Measurements from ENCODE around the gene PIGU.

The PIGU gene

DNA sequence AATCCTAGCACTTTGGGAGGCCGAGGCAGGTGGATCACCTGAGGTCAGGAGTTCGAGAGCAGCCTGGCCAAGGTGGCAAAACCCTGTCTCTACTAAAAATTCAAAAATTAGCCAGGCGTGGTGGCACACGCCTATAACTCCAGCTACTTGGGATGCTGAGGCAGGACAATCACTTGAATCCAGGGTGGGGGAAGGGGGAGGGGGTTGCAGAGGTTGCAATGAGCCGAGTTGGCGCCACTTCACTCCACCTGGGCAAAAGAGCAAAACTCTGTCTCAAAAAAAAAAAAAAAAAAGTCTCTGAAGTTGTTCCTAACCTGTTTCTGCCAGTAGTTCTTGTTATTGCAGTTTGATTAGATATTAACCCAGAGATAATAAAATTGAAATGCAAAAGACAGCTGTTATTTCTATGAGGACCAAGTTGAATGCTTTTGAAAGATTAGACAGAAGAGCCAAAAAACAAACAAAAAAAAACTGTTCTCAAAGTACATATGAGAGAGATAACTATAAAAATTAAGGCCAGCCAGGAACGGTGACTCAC is 22.6 kb downstream of the PIGU start:
- no peak for DNase-seq

DNA sequence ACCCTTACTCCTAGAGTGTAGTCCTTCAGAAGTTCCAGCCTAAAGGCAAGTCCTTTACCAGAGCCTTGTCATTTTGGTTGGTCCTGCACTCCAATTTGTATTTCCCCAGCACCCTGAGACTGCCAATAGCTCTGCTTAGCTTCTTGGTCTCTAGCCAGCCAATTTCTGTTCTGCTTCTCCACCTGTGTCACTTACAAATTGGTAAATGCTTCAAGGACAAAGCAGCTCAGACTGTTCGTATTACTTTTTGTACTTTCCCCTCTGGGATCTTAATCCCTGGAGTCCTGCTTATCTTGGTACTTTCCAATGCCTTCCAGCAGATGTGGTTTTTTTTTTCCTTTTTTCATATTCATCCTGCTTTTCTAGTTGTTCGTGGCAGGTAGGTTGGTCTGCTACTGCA is 25.7 kb downstream of the PIGU start:
- no peak for DNase-seq

DNA sequence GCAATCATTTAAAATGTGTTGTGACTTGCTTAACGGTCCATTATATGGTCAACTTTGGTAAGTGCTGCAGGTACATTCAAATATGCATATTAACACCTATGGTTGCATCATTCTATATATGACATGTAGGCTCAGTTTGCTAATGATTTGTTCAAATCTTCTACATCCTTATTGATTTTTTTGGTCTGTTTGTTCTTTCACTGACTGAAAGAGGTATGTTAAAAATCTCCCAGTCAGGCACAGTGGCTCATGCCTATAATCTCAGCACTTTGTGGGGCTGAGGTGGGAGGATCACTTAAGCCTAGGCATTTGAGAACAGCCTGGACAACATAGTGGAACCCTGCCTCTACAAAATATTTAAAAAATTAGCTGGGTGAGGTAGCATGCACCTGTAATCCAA is 29.2 kb downstream of the PIGU start:
- DNase-seq: no peak

DNA sequence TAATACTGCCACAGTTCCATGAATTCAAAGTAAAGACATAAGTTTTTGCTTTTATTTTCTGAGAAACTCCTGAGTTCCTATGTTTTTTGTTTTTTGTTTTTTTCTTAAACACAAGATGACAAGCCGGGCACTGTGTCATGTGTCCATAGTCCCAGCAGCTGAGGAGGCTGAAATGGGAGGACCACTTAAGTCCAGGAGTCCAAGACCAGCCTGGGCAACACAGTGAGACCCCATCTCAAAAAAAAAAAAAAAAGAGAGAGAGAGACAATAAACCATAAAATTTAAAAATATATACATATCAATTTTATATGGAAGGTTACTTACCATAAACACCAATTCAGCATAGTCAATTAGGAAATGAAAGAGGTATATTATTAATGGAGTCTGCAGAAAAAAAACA is 31.9 kb downstream of the PIGU start:
- DNase-seq: no peak

DNA sequence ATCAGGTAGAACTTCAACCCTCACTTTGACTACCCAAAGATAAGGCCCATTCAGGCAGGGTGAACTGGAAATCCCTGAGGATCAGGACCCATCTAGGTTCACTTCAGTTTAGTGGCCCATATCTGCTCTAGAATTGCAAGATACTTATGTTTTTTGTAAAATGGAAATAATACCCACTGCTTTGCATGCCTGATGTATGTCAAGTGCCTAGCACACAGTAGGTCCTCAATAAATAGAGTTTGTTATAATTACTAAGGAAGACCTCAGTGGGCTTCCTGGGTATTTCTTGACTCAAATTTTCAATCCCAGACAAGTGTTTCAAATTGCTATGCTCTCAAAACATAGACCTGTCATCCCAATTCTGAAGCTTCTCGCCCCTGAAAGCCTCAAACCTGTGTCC is 32.5 kb downstream of the PIGU start:
- no peak for DNase-seq

DNA sequence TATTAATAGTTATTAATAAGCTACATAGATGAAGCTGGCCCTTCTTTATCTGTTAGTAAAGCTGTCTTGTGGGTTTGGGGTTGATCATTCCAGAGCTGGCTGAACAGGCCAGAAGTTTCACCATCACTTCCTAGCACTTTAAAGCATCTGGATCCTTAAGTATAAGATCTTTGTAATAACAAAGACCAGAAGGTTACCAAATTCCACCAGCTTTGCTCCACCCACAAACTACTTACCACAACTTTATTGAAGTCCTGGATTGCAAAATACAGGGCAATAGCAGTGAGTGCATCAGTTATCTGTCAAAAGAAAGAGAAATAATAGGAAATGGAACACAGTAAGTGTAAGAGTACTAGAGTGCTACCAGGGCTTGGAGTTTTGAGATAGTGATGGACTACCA is 33.0 kb downstream of the PIGU start:
- DNase-seq: no peak

DNA sequence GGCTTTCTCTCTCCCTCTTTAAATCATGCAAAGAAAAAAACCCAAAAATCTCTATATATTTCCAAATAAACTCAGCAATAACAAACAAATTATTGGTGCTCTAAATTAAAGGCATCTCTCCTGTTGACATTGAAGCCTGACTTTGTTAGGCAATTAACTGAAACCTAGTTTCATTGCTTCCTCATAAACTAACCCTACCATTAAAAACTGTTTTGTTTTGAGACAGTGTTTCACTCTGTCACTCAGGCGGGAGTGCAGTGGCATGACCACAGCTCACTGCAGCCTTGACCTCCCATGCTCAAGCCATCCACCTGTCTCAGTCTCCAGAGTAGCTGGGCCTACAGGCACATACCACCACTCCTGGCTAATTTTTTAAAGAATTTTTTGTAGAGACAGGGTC is 34.9 kb downstream of the PIGU start:
- no peak for DNase-seq

DNA sequence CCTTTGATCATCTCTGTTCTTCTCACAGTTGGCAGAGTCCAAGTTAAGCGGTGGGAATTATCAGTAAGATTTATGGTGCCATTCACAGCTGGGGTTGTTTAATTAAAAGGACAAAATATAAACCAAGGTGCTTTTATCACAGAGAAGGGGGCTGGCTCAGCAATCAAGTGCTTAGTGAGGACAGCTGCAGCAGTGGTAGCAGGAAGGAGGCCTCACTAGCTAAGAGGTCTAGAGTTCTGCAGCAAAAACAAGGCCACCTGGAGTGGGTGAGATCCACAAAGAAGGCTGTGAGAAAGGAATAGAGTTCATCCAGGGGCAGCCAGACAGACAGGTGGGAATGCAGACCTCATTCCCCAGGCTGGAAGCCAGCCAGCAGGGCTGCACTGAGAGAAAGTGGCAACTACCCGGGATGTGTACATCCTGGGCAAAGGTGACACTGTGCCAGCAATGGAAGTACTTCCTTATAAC is 37.1 kb downstream of the PIGU start:
- DNase-seq: no peak

DNA sequence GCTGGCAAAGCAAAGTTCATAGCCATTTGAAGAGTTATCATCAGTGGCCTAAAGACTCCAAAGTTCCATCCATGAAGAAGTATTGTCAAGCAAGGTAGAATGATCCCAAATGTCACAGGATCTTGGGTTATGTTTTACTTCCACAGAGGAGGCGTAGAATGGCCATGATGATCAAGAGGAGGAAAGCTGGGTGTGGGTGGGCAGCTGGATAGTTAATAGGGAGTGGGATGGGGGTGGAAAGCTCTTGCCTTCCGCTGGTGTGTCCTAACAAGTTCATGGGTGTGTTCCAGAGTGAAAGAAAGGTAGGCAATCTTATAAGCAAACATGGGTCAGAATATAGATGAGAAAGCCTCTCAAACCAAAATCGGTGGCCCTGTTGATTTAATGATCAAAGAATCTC is 38.4 kb downstream of the PIGU start:
- DNase-seq: no peak

DNA sequence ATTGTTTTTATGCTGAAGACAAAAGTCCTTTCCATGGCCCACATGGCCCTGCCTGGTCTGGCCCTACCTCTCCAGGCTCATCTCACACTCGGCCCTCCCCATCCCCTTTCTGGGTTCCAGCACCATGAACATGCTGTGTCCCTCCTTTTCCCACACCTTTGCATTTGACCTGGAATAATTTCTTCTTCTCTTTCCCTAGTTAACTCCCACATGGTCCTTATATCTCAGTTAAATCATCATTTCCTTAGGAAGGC is 38.9 kb downstream of the PIGU start:
- DNase-seq: no peak

DNA sequence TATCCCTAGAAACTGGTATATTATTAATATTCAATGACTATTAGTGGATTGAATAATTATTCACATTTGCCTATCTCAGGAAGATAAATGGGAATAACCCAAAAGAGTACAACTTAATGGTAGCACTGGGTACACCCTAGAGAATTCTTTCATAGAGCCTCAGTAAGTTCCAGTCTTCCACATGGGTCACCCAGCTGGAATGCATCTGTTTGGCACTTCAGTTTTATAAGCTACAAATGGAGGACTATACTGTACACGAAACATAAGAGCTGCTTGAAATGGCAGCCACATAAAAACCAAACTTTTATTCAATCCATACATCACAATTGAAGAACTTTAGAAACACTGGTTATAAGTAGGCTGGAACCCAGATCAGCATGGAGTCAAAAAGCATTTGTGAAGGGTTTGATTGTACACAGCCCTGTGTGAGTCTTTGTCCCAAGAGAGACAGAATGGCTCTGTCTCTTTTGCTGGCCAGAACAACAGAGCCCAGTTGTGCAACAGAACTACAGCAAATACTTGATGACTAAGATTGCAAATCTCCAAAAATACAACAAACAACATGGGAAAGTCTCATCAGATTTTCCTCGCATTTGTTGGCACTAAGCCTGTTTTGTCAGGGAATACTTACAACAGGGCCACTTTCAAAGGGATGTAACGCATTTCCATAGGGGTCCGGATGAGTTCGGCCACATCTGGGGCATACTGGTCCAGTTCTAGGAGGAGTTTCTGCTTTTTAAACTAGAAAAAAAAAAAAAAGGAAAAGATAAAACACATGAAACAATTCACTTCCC is 39.5 kb downstream of the PIGU start:
- DNase-seq: no peak

DNA sequence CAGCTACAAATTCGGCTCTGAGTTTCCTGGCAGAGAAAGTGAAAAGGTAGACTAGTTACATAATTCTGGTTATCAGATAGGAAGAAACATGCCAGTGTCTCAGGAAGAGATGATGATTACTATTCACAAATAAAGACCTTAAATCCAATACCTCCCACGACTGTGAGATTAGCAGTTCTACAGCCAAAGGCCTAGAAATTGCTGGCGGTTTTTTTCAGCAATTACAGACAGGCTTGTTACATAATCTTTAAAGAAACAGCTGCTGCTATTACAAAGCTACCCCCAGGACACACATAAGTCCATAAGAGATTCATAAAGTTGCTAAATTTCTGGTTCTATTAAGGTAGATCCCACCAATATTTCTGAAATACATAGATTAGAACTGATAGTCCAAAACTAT is 40.2 kb downstream of the PIGU start:
- no peak for DNase-seq

DNA sequence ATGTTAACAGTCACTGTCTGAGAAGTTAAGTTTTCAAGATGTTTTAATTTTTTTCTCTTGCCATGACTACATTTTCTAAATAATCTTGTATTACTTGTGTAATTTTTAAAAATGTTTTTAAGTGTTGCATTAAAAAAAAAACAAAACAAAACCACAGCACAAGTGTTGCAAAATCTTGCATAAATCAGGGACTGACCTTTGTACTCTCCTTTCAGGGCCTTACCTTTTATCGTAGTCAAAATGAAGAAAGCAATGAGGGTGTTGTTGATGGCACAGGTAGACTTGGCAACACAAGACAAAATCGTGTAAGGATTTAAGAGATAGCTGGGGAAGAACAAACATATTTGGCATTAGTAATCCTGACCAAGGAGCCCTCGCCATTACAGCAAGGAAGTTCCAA is 42.5 kb downstream of the PIGU start:
- DNase-seq: no peak

DNA sequence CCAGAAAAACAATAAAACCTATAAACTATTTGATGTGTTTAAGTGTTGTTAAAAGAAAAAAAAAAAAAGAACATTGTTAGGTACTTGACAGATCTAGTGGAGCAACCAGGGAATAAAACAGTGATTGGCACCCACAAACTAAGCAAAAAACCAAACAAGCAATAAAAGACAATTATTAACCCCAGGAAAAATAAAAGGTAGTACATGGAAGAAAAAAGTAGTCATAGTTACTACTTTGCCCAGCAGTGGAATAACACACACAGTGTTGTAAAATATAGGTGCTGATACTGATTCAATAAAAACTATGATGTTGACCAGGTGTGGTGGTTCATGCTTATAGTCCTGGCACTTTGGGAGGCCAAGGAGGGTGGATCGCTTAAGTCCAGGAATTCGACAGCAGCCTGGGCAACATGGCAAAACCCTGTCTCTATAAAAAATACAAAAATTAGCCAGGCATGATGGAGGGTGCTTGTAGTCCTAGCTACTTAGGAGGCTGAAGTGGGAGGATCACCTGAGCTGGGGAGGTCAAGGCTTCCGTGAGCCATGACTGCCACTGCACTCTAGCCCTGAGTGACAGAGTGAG is 43.9 kb downstream of the PIGU start:
- DNase-seq: no peak

DNA sequence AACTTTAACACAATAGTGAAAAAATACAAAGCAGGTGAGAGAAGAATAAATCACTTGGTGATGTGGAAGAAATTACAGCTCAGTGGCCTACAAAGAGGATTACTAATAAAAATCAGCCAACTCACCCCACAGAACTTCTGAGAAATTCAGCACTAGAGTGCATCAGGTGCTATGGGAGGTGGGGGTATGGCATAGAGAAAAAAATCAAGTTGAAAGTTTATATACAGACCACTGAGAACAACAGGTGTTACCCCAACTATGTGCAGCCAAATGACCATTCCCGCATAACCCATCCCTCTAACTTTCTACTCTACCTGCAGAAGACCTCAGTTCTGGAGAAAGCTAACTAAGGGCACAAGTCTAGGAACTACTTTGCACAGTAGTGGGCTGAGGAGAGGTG is 47.0 kb downstream of the PIGU start:
- no peak for DNase-seq

DNA sequence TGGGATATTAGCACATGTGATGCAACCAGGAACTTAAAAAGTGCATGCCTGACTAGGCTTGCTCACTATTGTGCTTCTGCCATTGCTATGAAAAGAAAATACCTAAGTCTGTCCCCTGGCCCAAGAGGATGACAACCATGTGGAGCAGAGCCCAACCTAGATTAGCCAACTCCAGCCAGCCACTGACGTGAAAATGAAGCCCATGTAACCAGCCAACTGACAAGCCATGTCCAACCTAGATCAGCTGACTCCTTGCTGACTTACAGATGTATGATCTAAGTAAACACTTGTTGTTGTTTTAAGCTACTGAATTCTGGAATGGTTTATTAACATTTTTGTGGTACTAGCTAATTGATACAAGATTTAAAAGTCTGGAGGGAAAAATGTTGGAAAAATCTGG is 47.5 kb downstream of the PIGU start:
- no peak for DNase-seq

DNA sequence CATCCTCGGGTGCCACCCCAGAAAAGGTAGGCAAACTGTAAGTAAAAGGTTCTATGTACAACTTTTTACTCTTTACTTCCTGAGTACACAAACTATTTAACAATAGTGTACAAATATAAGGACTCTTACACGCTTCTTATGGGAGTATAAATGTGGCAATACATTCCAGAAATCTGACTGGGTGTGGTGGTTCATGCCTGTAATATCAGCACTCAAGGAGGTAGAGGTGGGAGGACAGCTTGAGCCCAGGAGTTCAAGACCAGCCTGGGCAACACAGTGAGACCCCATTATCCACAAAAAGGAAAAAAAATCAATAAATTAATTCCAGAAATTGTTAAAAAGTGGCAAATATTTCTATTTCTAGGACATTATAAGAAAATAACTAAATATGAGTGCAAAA is 48.9 kb downstream of the PIGU start:
- DNase-seq: no peak

DNA sequence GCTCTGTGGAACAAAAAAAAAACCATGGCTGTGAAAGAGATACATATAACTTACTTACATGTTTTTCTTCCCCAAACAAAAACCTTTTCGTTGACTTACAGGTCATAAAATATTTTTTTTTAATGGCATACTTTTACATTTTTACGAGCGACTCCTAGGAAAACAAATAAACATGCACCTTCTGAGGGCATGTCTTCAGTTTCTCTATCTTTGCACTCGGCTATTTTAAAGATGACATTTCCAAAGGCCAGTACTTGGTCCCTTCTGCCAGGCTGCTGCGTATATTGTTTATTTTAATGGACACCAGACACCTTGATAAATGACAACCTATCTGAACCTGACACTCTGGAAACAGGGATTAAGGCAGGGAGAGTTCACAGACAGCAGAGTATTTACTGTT is 49.4 kb downstream of the PIGU start:
- DNase-seq: no peak

DNA sequence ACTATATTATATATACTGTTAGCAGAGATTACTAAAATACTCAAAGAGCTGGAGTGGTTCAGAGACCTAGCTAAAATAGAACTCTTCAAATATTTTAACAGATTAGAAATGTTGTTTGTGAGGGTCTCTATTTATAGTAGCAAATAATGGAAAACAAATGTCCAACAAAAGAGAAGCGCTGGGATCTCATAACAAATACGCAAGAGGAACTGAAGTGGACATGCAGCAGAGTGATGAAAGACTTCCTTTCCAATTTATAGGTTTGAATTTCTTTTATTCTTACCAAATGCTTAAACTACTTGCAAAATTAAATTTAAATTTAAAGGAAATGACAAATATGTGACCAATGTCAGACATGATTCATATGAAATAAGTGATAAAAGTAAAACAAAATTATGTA is 49.9 kb downstream of the PIGU start:
- no peak for DNase-seq

DNA sequence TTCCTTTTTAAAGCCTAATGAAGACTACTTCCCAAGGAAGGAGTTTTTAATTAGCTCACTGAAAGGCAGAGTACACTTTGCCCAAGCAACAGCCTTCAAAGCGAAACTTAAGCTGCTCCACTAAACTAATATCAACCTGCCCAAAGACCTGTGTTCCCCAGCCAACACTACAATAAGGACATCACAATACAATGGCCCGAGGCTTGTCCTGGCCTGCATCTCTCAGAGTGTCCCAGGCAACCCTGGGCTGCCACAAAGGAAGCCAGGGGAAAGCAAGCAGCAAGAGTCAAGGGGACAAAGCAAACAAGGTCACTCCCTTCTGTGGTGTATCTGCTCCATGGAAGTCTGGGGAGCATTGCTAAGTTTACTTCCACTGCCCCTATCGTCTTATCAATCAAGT is 52.3 kb downstream of the PIGU start:
- DNase-seq: no peak

DNA sequence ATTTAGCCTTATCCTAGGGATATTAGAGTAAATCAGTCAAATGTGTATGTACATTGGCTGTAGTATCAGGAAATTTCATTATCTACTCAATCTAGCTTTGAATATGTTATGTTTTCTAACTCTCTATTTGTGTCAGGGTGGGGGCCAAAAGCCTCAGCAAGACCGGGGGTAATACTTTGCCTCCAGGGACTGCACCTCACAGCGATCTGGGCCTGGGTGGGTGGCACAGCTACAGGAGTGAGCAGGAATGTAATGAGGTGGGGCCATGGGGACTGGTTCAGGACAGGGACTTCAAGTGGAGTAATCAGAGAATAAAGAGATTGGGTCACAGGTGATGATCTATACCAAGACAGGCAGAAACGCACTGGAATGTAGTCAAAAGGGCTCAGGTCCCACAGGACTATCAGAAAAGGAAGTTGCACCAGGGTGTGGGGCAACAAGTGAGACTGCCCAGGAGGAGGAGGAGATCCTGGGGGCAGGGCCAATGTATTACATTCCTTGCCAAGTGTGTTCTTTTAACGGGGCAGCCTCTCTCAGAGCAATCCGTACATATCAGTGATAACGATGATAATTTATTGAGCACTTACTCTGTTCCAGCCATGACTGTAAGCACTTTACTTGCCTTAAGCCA is 54.0 kb downstream of the PIGU start:
- DNase-seq: no peak

DNA sequence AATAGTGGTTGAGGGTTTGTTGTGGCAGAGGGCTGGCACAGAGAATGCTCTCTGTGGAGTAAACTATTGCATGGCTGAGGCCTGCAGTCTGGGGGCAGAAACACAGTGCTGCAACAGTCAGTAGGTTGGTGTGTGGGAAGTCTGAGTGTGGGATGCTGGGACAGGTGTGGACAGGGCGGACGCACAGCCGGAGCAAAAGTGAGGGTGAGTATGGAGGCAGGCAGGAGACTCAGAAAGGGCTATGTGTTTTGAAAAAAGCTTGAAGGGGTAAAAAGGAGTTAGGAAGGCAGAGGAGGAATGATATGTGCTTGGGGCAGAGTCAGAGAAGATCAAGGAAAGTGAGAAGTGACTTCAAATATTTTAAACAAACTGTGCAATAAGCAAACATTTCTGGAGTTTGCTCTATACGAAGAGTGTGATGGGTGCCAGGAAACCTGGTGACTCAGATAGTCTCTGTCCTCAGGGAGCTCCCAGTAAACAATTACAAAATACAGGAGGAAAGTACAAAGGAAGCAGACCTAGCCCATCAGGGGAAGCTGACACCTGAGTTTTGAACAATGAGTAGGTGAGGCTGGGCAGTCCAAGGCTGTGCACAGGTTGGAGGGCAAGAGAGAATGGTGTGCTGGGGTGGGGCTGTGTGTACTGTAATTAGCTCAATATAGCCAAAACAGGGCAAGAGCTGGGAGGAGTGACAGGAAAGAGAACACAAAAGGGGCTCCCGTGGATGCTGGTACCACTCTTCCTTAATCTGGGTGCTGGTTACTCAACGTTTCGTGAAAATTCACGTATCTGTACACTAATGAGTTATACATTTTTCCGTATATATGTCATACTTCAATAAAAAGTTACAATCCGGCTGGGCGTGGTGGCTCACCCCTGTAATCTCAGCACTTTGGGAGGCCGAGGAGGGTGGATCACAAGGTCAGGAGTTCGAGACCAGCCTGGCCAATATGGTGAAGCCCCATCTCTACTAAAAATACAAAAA is 55.2 kb downstream of the PIGU start:
- no peak for DNase-seq

DNA sequence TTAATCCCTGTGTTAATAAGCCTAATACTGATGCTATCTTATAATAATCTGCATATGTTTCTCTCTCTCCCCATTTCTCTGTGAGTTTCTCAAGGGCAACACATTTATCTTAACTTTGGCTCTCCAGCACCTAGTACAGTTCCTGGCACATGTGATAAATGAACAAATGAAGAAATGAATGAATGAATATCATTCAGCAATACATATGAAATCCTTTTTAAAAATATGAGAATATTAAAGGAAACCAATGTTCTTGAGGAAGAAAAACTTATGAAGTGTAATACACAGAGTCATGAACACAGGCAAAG is 55.9 kb downstream of the PIGU start:
- no peak for DNase-seq

DNA sequence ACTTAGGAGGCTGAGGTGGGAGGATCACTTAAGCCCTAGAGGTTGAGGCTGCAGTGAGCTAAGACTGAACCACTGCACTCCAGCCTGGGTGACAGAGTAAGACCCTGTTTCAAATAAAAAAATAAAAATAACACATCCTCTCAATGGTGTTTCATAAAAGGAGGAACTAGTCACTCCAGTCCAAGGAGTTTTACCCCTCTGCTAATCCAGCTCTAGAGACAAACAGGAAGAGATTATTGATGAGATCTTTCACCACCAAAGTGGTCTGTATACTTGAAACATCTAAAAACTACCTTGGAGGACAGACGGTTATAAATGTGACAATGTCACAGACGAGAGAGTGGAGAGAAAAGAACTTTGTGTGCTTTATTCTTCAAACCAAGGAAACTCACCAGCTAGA is 58.2 kb downstream of the PIGU start:
- DNase-seq: no peak
